KMS-11 (cell line): ENCODE measurements around the gene SLC9A9.
A peak's percentile ranks its signal among the peaks of the same experiment; 100 is the strongest.

ENCODE experiments used
- H2AFZ ChIP-seq: fragments of 200-600 bp; sonication (generic); 2 replicates; pipeline ENCODE4 v1.6.1; 2016; ENCODE audit warnings: antibody characterized with exemption, mixed run types, low read depth
- H3K27ac ChIP-seq: fragments of 200-600 bp; sonication (generic); 2 replicates; pipeline ENCODE4 v1.6.1; 2016; ENCODE audit warnings: mild to moderate bottlenecking, mixed run types
- H3K27me3 ChIP-seq: fragments of 200-600 bp; sonication (generic); 2 replicates; pipeline ENCODE4 v1.6.1; 2017; ENCODE audit warnings: mild to moderate bottlenecking, low read depth, mixed run types, moderate library complexity; ENCODE audit not compliant: insufficient read depth
- H3K36me3 ChIP-seq: fragments of 200-600 bp; sonication (generic); 2 replicates; pipeline ENCODE4 v1.6.1; 2017; ENCODE audit warnings: mild to moderate bottlenecking, mixed run types; ENCODE audit not compliant: insufficient read depth
- H3K4me1 ChIP-seq: fragments of 200-600 bp; sonication (generic); 2 replicates; pipeline ENCODE4 v1.6.1; 2016; ENCODE audit warnings: mild to moderate bottlenecking, low read depth, mixed run types; ENCODE audit not compliant: poor library complexity, severe bottlenecking
- H3K4me2 ChIP-seq: fragments of 200-600 bp; sonication (generic); 2 replicates; pipeline ENCODE4 v1.7.0; 2016; ENCODE audit warnings: mild to moderate bottlenecking, mixed run types
- H3K4me3 ChIP-seq: fragments of 200-600 bp; sonication (generic); IDR thresholded peaks from 2 replicates; pipeline ENCODE4 v1.6.1; 2017; ENCODE audit warnings: low read depth, low read length, mixed read lengths; ENCODE audit not compliant: insufficient read depth
- H3K79me2 ChIP-seq: fragments of 200-600 bp; sonication (generic); 2 replicates; pipeline ENCODE4 v1.6.1; 2016; ENCODE audit warnings: low read depth, mixed run types; ENCODE audit not compliant: insufficient read depth
- H3K9ac ChIP-seq: fragments of 200-600 bp; sonication (generic); 2 replicates; pipeline ENCODE4 v1.6.1; 2016; ENCODE audit warnings: mild to moderate bottlenecking, mixed run types
- H4K20me1 ChIP-seq: fragments of 200-600 bp; sonication (generic); 2 replicates; pipeline ENCODE4 v1.6.1; 2016; ENCODE audit warnings: mild to moderate bottlenecking, mixed run types; ENCODE audit not compliant: insufficient read depth
- CTCF ChIP-seq: fragments of 200-600 bp; sonication (generic); conservative IDR thresholded peaks from 2 replicates; pipeline ENCODE4 v1.6.1; 2017; ENCODE audit warnings: low read depth, mild to moderate bottlenecking, antibody characterized with exemption, low read length, moderate library complexity, mixed read lengths

SLC9A9 gene

GRCh38 chr3:143424874-143425273 is 423.4 kb downstream of the SLC9A9 start:
- Histone ChIP-seq H3K4me2 (peak overlapping the region; percentile 50), H3K9ac (peak overlapping the region; percentile 22; the same call in 1 of the 2 replicates), H3K4me3 (no peak overlapping the region), H3K79me2 (no peaks in the 10 kb centered on the region), H3K27me3 (no peaks in the 10 kb centered on the region), H3K4me1 (peaks cover 73% of the 10 kb centered on the region), H4K20me1 (no peaks in the 10 kb centered on the region), H3K27ac (peak overlapping the region; percentile 60), H2AFZ (peak overlapping the region; percentile 24; the same call in 1 of the 2 replicates), H3K36me3 (no peaks in the 10 kb centered on the region)
- no peak for TF ChIP-seq CTCF

GRCh38 chr3:143421556-143421955 is 426.7 kb downstream of the SLC9A9 start:
- TF ChIP-seq CTCF: no peak
- peaks cover 40% of the 10 kb centered on the region for H3K4me1 ChIP-seq
- no peaks in the 10 kb centered on the region for H3K27me3 ChIP-seq
- no peaks in the 10 kb centered on the region for H4K20me1 ChIP-seq
- no peak overlapping the region for H3K27ac ChIP-seq
- H3K9ac ChIP-seq: no peak overlapping the region
- H3K36me3 ChIP-seq: no peaks in the 10 kb centered on the region
- H3K4me3 ChIP-seq: no peak overlapping the region
- no peaks in the 10 kb centered on the region for H3K79me2 ChIP-seq
- H2AFZ ChIP-seq: no peak overlapping the region
- H3K4me2 ChIP-seq: no peak overlapping the region

- H3K9ac ChIP-seq: no peak overlapping the region
- H3K79me2 ChIP-seq: no peaks in the 10 kb centered on the region
- no peak overlapping the region for H3K27ac ChIP-seq
- H4K20me1 ChIP-seq: no peaks in the 10 kb centered on the region
- no peaks in the 10 kb centered on the region for H3K36me3 ChIP-seq
- H2AFZ ChIP-seq: no peak overlapping the region
- peaks cover 20% of the 10 kb centered on the region for H3K4me1 ChIP-seq
- H3K4me3 ChIP-seq: no peak overlapping the region
- H3K27me3 ChIP-seq: no peaks in the 10 kb centered on the region
- TF ChIP-seq CTCF: no peak
- no peak overlapping the region for H3K4me2 ChIP-seq
Measured at GRCh38 chr3:143419611-143420010, 428.7 kb downstream of the SLC9A9 start.

GRCh38 chr3:143418391-143418790 is 429.9 kb downstream of the SLC9A9 start:
- H3K9ac ChIP-seq: no peak overlapping the region
- H3K79me2 ChIP-seq: no peaks in the 10 kb centered on the region
- no peak for TF ChIP-seq CTCF
- no peak overlapping the region for H3K4me2 ChIP-seq
- H3K4me3 ChIP-seq: no peak overlapping the region
- H3K27me3 ChIP-seq: no peaks in the 10 kb centered on the region
- no peak overlapping the region for H3K27ac ChIP-seq
- peaks cover 11% of the 10 kb centered on the region for H3K4me1 ChIP-seq
- no peaks in the 10 kb centered on the region for H4K20me1 ChIP-seq
- no peak overlapping the region for H2AFZ ChIP-seq
- H3K36me3 ChIP-seq: no peaks in the 10 kb centered on the region
